Measurements from ENCODE around the gene HDGFL2.
"Not testable (repeated sequence)": the region's sequence is repeated elsewhere in the genome, so short reads cannot be mapped to it uniquely, and the experiment has no call there.

HDGFL2 gene

DNA sequence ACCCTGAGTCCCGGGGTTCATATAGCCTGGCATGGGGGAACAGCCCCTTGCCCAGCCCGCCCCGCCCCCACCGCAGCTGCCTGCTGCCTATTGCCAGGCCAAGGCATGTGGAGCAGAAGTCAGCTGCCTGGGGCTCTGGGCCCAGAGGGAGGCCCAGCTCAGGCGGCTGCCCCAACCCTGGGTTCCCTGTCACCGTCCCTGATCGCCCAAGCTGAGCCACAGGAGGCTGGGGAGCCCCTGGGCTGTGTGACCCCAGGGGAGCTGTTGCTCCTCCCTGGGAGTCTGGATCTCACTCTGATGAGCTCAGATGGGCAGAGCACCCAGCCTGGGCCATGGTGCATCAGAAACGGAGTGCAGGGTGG, 44.8 kb downstream of the HDGFL2 start:
- no peak for DNase-seq

DNA sequence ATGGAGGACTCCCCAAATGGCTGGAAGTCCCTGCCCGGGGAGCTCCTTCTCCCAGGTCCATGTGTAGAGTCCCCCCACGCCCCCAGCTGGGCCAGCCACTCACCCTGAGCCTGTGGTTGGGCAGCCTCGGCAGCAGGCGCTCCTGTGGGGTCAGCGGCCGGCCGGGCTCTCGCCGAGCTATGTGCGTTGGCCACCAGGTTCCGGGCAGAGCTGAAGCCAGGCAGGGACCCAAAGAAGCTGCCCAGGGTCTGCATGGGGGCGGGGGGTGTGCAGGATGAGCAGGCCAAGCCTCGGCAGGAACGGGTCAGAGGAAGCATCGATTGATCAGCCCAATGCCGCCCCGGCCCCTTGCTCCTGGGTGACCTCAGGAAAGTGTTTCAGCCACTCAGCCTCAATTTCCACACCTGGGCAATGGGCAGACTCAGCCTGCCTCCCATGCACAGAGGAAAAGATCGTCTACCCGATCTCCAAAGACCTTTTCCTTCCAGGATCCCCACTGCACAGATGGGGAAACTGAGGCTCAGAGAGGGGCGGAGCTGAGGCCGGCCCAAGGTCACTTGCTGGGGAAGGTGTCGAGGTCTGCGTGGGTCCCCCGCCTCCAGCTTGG, 45.5 kb downstream of the HDGFL2 start:
- no peak for DNase-seq

DNA sequence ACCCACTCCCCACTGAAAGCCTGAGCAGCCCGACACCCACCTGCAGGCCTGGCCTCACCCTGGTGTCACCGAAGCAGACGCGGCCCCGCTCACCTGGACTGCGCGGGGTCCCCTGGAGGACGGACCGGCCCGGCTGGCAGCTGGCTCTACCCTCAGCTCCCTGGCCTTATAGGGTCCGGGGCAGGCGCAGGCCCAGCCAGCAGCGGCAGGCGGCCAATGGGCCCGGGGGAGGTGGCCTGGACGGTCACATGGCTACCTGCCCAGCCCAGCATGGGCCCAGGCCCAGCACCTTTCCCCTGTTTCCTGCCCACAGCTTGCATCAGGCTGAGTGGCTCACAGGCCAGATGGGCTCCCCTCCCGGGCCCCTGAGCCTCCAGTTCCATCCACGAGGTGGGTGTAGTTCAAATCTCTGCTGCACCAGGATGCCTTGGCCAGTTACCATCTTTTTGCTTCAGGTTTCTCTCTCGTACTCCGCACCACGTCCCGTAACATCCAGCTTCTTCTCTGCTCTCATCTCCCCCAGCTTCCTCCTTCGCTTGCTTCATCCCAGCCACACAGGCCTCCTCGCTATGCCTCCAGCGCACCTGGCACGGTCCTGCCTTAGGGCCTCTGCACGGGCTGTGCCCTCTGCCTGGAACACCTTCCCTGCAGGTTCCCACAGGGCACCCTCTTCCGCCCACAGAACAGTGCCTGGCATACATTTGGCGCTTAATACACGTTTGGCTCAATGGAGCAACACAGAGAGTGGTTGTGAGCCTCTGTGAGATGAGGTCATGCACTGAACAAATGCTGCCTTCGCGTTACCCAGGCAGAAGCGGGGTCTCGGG, 46.5 kb downstream of the HDGFL2 start, which contains the start of gene PLIN4:
Gene PLIN4 (minus strand): TSS at position 142 of the 827 bp plus-strand sequence. CDS start 214 bp downstream, outside the sequence.
- DNase-seq: no peak

DNA sequence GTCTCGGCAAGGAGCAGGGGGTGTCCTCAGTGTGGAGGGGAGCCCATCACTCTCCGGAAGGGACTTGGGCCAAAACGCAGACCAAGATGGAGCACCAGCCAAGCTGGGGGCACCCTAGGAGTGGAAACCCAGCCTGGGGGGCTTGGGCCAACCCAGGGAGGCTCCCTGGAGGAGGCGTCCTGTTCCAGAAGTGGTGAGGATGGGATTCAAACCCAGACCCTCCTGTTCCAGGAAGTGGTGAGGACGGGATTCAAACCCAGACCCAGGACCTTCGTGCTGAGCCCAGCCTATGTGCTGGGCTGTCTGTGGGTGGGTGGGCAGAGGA, 47.0 kb downstream of the HDGFL2 start:
- no peak for DNase-seq

DNA sequence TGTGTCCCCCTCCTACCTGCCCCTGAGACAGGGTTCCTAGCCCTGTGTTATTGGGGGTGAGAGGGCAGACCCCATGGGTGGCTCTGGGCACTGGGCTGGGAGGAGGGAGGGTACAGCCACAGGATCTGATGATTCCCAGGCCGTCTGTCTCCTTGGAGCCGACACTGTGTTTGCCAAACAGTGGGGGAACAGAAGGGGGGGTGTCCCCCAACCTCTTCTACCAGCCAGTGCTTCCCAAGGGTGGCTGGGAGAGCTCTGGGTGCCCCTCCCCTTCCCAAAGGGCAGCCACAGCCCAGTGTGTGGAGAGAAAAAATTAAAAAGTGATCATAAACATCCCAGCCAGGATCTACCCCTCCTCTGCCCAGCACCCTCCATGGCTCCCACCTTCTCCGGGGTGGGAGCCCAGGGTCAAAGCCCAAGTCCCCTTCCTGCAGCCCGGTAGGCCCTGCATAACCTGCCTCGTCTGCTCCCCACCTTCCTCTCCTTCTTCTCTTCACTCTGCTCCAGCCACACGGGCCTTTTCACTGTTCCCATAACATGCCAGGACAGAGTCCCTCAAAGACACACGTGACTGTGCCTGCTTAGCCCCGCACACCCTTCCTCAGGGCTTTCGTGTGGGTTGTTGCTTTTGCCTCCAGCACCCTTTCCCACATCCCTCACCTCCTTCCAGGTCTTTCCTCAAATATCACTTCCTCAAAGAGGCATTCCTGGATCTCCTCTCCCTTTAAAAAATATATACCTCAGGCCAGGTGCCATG, 47.6 kb downstream of the HDGFL2 start:
- no peak for DNase-seq

DNA sequence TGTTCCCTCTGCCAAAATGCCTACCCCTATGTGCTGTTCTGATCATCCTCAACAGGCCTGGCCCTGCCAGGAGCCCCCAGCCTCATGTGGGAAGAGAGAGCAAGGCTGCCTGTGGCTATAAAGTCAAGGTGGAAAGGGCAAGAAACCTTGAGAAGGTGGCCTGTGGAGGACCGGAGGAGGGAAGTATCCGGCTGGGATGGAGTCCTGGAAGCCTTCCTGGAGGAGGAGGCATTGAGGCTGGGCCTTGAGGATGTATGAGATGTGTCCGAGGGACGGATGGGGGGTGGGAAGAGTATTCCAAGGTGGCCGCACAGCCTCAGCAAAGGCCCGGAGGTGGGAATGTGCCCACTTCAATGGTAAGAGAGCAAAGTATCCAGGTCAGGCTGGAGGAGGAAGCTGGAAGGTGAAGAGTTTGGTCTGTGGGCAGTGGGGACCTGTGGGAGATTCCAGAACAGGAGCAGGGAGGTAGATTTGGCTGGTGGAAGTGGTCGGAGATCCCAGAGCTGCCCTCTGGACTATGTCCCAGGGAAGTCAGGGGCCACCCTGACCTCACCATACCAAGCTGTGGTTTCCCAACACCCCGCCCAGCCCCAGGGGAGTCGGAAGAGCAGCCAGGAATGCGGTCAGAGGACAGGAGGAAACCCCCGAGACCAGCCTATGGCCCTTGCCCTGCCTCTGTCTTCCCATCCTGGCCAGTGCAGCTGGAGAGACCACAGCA, 49.2 kb downstream of the HDGFL2 start:
- no peak for DNase-seq

DNA sequence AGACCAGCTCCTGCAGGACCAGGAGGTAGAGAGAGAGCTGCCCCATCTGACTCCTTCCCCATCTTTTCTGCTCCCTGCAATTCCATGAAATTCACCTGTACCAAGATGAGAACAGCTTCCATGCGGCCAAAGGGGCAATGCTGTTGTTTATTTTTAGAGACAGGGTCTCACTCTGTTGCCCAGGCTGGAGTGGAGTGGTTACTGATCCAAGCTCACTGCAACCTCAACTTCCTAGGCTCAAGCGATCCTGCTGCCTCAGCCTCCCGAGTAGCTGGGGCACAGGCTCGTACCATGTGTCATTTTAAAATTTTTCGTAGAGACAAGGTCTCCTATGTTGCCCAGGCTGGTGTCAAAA, 49.8 kb downstream of the HDGFL2 start:
- no peak for DNase-seq

DNA sequence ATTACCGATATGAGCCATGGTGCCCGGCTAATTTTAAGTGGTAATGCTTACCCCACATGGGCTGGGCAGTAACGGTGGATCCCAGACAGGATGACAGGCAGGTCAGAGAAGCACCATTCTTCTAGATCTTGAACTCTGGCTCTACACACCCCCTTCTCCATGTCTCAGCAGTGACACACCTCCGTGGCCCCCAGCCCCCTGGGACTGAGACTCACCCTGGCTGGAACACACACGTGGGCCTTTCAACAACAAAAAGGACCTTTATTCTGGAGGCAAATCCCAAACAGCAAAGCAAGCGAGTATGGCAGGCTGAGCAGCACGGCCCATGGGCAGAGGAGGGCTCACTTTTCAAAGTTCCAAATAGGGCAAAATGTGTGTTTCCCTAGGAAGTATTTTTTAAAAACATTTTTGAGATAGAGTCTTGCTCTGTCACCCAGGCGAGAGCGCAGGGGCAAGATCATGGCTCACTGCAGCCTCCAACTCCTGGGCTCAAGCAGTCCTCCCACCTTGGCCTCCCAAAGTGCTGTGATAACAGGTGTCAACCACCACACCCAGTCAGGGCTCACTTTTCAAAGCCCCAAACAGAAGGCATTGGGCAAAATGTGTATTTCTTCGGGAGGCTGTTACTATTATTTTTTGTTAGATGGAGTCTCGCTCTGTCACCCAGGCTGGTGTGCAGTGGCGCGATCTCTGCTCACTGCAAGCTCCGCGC, 50.4 kb downstream of the HDGFL2 start:
- no peak for DNase-seq

DNA sequence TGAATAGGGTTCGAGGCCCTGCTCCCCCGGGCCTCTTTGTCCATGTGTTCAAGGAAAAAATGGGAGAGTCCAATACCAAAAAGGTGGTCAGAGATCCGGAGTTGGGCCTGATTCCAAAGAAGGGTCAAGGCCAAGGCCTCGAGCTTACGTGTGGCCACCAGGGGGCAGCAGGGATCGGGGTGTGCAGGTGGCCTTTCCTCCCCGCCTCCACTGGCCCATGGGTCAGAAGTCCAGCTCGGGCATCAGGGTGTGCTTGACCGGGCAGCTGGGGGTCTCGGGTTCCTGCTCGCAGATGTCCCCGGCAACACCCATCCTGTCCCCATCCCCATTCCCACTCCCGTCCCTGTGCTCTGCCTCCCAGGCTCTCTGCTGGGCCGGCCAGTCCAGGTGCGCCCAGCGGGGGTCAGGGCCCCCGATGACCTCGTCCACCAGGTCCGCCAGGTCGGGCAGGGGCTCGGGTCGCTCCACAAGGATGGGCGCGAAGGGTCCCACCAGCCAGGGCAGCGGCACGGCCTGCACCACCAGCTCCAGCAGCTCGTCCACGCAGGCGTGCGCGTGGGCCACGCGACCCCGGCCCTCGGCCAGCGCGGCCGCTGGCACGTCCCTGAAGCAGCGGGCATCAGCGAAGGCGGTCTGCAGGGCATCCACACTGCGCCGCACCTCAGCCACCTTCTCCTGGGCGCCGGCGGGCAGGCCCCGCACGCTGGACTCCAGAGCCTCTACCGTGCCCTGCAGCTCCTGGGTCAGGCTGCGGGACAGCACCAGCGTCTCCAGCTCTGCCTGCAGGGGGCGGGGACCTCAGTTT, 51.4 kb downstream of the HDGFL2 start:
- no peak for DNase-seq

DNA sequence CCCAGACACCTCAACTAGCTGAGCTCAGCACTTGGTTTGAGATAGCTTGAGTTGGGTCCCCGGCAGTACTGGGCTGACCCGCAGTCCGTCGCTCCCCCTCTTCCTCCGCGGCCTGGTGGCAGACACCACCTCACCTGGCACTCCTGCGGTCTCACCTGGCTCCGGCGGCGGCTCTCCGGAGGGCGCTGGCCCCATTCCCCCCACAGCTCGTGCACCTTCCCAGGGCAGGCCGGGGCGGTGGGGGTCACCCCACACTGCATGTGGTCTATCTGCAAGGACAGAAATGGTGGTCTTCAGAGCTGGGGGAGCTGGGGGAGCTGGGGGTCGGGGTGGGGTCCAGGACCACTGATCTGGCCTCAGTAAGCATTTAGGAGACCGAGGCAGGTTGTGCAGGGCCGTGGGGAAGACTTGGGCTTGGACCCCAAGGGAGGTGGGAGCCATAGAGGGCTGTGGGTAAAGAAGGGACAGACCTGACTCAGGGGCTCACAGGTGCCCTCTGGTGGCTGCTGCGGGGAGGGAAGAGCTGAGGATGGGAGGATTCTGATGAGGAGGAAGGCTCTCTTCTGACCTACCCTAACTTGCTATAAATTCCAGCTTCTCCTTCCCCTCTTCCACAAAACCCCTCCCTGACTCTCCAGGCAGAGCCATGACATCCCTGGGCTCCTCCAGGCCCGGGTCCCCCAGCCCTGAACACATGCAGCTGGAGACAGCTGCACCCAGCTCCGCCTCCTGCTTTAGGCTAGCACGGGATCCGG, 52.9 kb downstream of the HDGFL2 start:
- no peak for DNase-seq

DNA sequence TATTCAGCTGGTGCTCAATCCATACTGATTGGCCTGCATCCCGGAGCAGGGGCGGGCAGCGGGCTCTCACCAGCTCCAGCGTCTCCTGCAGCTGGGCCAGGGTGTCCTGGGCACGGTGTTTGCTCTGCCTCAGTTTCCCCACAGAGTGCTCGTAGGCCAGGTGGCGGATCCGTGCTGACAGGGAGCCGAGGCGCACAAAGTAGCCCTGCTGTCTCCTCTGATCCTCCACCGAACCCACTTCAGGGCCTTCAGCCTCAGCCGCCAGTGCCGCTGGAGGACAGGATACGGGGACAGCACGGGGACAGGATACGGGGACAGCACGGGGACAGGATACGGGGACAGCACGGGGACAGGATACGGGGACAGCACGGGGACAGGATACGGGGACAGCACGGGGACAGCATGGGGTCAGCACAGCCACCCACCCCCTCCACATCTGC, 53.5 kb downstream of the HDGFL2 start:
- DNase-seq: no peak

DNA sequence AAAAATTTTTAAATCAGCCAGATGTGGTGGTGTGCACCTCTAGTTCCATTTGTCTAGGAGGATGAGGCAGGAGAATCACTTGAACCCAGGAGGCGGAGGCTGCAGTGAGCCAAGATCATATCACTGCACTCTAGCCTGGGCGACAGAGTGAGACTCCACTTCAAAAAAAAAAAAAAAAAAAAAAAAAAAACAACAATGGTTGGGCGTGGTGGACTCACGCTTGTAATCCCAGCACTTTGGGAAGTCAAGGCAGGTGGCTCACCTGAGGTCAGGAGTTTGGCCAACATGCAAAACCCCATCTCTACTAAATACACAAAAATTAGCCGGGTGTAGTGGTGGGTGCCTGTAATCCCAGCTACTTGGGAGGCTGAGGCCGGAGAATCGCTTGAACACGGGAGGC, 55.3 kb downstream of the HDGFL2 start:
- DNase-seq: not testable (repeated sequence)

DNA sequence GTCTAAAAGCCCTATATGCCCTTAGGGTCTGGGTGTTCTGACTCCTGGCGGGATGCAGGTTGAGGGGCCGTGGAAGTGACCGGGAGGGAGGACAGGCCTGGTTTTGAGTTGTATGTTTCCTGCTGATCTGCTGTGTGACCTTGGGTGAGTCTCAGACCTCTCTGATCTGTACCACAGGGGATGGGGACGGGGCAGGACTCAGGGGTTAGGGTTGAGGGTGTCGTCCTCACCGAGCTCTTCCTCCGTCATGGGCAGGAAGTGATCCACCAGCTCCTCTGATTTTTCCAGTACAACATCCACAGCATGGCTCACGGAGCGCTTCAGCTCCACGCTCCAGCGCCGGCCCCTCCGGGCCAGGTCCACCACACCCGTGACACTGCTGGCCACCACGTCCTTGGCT, 56.7 kb downstream of the HDGFL2 start:
- no peak for DNase-seq

DNA sequence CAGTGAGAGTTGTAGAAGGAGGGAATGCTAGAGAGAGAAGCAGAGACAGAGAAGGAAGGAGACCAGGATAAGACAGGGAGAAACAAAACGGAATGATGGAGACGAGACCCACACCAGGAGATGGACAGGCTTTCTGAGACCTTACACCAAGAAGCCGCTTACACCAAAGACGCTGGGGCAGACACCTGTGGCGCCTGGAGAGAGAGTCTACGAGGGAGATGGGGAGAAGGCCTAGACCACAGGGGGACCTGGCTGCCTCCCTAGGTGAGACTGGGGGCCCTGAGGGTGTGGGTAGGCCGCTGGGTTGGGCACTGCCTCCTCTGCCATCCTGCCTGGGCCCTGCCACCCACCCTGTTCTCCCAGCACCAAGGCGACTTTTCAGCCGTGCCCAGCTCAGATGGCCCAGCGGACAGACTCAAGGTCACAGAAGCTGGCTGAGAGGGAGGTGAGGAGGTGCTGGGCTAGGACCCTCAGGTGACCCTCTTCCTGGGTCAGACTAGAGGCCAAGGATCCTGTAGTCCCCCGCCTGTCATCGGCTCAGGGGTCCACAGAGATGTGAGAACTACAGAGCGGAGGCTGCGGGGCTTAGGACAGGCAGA, 57.9 kb downstream of the HDGFL2 start:
- no peak for DNase-seq

DNA sequence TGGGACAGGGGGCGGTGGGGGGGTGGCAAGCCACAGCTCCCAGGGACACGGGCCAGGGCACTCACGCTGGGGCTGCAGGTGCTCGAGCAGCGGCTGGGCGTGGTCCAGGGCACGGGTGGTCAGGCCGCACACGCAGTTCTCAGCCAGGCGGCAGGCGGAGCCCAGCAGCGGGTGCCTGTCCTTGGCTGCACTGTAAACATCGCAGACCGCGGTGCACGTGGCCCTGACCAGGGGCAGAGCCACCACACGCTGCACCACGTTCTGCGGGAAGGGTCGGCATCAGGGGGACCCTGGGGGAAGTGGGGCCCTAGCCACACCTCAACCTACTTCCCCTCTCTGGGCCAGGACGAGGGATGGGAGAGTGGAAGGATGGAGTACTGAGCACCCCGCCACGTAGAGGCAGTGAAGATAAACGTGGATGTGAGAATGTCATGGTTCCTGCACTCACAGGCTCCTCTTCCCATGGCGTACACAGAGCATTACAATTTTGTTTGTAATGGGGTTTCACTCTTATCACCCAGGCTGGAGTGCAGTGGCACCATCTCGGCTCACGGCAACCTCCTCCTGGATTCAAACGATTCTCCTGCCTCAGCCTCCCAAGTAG, 59.6 kb downstream of the HDGFL2 start:
- no peak for DNase-seq

DNA sequence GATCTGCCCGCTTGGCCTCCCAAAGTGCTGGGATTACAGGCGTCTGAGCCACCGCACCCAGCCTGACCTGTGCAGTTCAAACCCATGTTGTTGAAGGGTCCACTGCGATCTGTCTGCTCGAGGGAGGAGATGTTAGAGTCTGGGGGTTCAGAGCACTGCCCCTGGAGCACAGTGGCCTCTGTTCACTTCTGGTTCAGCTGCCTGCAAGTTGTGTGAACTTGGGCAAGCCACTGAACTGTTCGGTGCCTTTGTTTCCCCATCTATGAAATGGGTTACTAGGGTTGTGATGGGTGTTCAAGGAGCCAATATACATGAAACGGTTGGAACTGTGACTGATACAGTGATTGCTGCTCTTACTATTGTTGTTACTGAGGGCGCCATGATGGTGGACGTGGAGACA, 61.2 kb downstream of the HDGFL2 start:
- DNase-seq: no peak

DNA sequence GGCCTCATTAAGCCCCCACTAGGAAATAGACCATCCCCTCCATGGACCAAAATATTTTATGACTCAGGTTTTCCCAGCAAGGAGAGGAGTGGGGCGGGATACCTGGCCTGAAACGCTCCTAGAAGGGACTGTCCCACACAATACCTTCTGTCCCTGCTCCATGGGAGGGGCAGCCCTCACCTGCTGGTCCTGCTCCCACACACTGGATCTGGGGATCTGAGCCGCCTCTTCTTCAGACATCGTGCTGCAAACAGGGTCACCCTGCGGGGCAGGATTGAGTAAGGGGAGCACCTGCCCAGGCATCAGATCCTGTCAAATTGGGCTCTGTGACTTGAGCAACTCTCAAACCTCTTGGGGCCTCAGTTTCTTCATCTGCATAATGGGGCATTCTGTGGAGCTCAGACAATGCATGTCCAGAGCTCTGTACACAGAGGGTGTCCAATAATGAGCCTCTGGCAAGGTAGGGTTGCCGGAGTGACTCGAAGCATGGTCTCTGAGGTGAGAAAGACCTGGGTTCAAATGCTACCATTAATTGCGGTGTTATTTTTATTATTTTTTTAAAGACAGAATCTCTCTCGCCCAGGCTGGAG, 61.8 kb downstream of the HDGFL2 start:
- DNase-seq: no peak

DNA sequence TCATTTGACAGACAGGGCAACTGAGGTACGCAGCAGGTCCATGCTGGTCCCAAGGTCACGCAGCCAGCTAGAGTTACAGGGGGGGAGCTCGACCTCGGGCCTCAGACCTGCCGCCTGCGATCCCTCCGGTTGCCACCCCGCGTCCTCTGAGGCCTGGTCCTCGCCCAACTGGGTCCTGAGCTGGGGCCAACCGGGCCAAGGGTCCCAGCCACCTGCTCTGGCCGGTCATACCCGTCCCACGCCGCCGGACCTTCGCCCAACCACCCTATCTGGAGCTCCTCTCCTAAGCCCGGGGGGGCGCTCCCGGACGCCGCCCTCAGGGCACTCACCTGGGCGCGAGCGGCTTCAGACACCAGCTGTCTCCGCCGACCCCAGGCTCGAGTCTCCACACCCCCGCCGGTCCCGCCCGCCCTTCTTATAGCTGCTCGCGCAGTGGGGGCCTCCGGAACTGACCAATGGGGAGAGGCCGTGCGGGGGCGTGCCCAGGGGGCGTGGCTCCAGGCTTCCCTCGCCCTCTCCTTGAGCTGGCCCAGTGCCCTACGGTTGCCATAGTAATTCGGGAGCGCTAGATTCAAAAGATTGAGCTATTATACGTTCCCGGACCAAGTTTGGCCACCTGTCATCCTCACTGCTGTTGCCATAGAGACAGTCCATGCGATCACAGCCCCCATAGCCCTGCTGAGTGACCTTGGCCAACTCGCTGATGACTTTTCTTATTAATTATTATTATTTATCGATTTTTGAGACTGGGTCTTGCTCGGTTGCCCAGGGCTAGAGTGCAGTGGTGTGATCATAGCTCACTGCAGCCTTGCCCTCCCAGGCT, 63.0 kb downstream of the HDGFL2 start, which contains the start of gene PLIN5:
Gene PLIN5 (minus strand): TSS at position 389 of the 823 bp plus-strand sequence. CDS start 1,150 bp downstream, outside the sequence.
- DNase-seq: no peak

DNA sequence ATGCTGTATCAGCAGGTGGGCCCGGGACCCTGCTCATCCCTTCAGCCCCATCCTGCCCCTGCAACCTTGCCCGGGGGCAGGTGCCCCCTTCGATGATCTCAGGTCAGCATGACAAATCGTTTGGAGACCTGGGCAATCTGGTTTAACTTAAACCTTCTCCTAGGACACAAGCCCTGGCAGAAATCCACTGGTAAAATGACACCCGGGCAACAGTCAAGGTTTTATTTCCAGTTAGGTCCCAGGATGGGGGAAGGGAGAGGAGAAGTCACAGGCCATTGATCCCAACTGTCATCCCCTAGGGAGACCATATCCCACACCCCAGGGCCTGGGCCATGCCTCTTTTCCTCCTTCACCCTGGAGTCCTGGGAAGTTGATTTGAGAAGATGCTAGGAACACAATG, 64.7 kb downstream of the HDGFL2 start:
- DNase-seq: no peak
